ENCODE results near the gene LSR. TPM values are rescaled to one million over a fixed set of nuclear protein-coding genes. Genes with fewer than 3 reads are reported as not detected.

The LSR gene
- total RNA-seq, 1 experiment from 2014 or later = 211 TPM

DNA sequence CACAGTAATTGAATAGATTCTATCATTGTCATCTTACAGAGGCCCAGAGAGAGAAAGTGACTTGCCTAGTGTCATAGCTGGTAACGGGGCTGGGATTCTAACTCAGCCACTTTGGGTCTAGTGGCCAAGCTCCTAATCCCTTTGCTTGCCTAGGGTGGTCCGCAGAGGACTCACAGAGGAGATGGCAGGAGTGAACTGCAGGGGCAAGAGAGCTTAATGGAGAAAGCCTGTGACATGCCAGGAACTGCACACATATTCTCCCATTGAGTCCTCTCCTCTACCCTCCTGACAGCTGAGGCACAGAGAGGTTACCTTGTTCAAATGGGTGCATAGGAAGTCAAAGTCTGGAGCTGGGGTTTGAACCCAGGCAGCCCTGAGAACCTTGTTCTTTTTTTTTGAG is 2.7 kb downstream of the LSR start:
- Histone ChIP-seq H3K4me3 (replicated peaks in 1 of 2; ENCODE audit: low read depth in 1 of 2, low read length in 2 of 2) (no peak overlapping the region), H3K9me2 (ENCODE audit: insufficient read depth) (no peaks in the 10 kb centered on the region), H4K20me1 (ENCODE audit: insufficient read depth) (peaks cover 7% of the 10 kb centered on the region), H3K27me3 (ENCODE audit: insufficient read depth, low read length) (no peaks in the 10 kb centered on the region), H3K4me1 (ENCODE audit: control insufficient read depth in 1 of 2, insufficient read depth in 2 of 2, low read length in 2 of 2) (peaks cover 10 to 23% of the 10 kb centered on the region in 2 experiments), H3K4me2 (ENCODE audit: low read length) (no peak overlapping the region), H3K79me2 (ENCODE audit: insufficient read depth, low read length) (peaks cover 71% of the 10 kb centered on the region), H3K9me3 (ENCODE audit: control insufficient read depth in 1 of 2, insufficient read depth in 1 of 2, low read depth in 1 of 2, low read length in 2 of 2) (no peaks in the 10 kb centered on the region), H2AFZ (ENCODE audit: low read depth, low read length, poor library complexity, severe bottlenecking) (no peak overlapping the region), H3K27ac (ENCODE audit: low read depth, low read length) (no peak overlapping the region), H3K9ac (ENCODE audit: low read length) (no peak overlapping the region), H3K36me3 (ENCODE audit: control insufficient read depth in 1 of 2, insufficient read depth in 2 of 2, low read length in 2 of 2) (peaks cover 30 to 37% of the 10 kb centered on the region in 2 experiments)
- ChIA-PET RAD21 (ENCODE audit: low non-redundant PET in 1 of 2, low total read pairs in 2 of 2, uncharacterized antibody in 2 of 2, unreplicated experiment in 2 of 2) (no interaction called here), POLR2A (no interaction called here), CTCF (no interaction called here)
- TF ChIP-seq POLR2A (IDR thresholded peaks at IDR 0.05; ENCODE audit: borderline replicate concordance, extremely low read depth, insufficient read depth, insufficient read length) (no peak), ZNF274 (IDR thresholded peaks at IDR 0.05; ENCODE audit: low read depth, low read length) (no peak), FOSL1 (IDR thresholded peaks at IDR 0.05; ENCODE audit: low read depth) (no peak), JUND (IDR thresholded peaks at IDR 0.05) (no peak), SP1 (IDR thresholded peaks at IDR 0.05; ENCODE audit: low read depth) (no peak), CBX3 (IDR thresholded peaks at IDR 0.05; ENCODE audit: low read depth) (no peak), CEBPB (IDR thresholded peaks at IDR 0.05; ENCODE audit: low read depth) (no peak), MAX (IDR thresholded peaks at IDR 0.05) (no peak), ZFX (IDR thresholded peaks at IDR 0.05) (no peak), TCF7L2 (IDR thresholded peaks at IDR 0.05; ENCODE audit: borderline replicate concordance, extremely low read depth, insufficient read depth, insufficient read length) (no peak), RAD21 (IDR thresholded peaks at IDR 0.05; ENCODE audit: low read depth) (no peak), EZH2 (IDR thresholded peaks at IDR 0.05) (no peak)
- TF ChIP-seq, protein P1, sequence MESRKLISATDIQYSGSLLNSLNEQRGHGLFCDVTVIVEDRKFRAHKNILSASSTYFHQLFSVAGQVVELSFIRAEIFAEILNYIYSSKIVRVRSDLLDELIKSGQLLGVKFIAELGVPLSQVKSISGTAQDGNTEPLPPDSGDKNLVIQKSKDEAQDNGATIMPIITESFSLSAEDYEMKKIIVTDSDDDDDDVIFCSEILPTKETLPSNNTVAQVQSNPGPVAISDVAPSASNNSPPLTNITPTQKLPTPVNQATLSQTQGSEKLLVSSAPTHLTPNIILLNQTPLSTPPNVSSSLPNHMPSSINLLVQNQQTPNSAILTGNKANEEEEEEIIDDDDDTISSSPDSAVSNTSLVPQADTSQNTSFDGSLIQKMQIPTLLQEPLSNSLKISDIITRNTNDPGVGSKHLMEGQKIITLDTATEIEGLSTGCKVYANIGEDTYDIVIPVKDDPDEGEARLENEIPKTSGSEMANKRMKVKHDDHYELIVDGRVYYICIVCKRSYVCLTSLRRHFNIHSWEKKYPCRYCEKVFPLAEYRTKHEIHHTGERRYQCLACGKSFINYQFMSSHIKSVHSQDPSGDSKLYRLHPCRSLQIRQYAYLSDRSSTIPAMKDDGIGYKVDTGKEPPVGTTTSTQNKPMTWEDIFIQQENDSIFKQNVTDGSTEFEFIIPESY (IDR thresholded peaks at IDR 0.05; ENCODE audit: extremely low read depth, insufficient replicate concordance, low read length) = no peak
- TF ChIP-seq, protein P2, sequence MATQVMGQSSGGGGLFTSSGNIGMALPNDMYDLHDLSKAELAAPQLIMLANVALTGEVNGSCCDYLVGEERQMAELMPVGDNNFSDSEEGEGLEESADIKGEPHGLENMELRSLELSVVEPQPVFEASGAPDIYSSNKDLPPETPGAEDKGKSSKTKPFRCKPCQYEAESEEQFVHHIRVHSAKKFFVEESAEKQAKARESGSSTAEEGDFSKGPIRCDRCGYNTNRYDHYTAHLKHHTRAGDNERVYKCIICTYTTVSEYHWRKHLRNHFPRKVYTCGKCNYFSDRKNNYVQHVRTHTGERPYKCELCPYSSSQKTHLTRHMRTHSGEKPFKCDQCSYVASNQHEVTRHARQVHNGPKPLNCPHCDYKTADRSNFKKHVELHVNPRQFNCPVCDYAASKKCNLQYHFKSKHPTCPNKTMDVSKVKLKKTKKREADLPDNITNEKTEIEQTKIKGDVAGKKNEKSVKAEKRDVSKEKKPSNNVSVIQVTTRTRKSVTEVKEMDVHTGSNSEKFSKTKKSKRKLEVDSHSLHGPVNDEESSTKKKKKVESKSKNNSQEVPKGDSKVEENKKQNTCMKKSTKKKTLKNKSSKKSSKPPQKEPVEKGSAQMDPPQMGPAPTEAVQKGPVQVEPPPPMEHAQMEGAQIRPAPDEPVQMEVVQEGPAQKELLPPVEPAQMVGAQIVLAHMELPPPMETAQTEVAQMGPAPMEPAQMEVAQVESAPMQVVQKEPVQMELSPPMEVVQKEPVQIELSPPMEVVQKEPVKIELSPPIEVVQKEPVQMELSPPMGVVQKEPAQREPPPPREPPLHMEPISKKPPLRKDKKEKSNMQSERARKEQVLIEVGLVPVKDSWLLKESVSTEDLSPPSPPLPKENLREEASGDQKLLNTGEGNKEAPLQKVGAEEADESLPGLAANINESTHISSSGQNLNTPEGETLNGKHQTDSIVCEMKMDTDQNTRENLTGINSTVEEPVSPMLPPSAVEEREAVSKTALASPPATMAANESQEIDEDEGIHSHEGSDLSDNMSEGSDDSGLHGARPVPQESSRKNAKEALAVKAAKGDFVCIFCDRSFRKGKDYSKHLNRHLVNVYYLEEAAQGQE (IDR thresholded peaks at IDR 0.05; ENCODE audit: low read depth) = no peak
- TF ChIP-seq, protein P3, sequence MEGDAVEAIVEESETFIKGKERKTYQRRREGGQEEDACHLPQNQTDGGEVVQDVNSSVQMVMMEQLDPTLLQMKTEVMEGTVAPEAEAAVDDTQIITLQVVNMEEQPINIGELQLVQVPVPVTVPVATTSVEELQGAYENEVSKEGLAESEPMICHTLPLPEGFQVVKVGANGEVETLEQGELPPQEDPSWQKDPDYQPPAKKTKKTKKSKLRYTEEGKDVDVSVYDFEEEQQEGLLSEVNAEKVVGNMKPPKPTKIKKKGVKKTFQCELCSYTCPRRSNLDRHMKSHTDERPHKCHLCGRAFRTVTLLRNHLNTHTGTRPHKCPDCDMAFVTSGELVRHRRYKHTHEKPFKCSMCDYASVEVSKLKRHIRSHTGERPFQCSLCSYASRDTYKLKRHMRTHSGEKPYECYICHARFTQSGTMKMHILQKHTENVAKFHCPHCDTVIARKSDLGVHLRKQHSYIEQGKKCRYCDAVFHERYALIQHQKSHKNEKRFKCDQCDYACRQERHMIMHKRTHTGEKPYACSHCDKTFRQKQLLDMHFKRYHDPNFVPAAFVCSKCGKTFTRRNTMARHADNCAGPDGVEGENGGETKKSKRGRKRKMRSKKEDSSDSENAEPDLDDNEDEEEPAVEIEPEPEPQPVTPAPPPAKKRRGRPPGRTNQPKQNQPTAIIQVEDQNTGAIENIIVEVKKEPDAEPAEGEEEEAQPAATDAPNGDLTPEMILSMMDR (IDR thresholded peaks at IDR 0.05 in 2 of 3, conservative IDR thresholded peaks at IDR 0.05 in 1 of 3; ENCODE audit: borderline replicate concordance in 1 of 3, insufficient read depth in 1 of 3, low read depth in 2 of 3, low read length in 2 of 3) = no peak
- DNase-seq (ENCODE audit: low read depth, low spot score) (no peak), ATAC-seq (no peak)
- intact Hi-C loops (cut with micrococcal nuclease) = no loop called here
- no TSS peak for BruUV-seq (replicated peaks)
